Small intestine (tissue), 7 donors: Measurements from ENCODE around the gene INSM1. TPM values are rescaled to one million over a fixed set of nuclear protein-coding genes. Genes with fewer than 3 reads are reported as not detected.

Source experiments
- DNase-seq, 2 donors: peaks; one replicate each; pipeline versions ENCODE4 v3.0.0 to v3.0.0-alpha.2; 2013
- FAIRE-seq: peaks from 2 replicates; lab custom pipeline; 2012; peaks lifted over from hg19 to GRCh38; lab: Jason Lieb, UNC
- H3K27ac ChIP-seq, 3 donors: one replicate each; pipeline ENCODE4 v1.5.1; 2013; ENCODE audit warnings: low read length in 2 of 3, mild to moderate bottlenecking in 2 of 3, control low read depth in 1 of 3, inconsistent platforms in 1 of 3, low read depth in 1 of 3, moderate library complexity in 1 of 3
- H3K27me3 ChIP-seq, 3 donors: one replicate each; pipeline ENCODE4 v1.6.1; 2013; ENCODE audit warnings: low read length in 3 of 3, inconsistent platforms in 1 of 3; ENCODE audit not compliant: control insufficient read depth in 3 of 3, insufficient read depth in 3 of 3
- H3K36me3 ChIP-seq, 3 donors: one replicate each; pipeline ENCODE4 v1.6.1; 2013; ENCODE audit warnings: low read length in 3 of 3, inconsistent platforms in 1 of 3, low read depth in 1 of 3, mild to moderate bottlenecking in 1 of 3, moderate library complexity in 1 of 3; ENCODE audit not compliant: control insufficient read depth in 3 of 3, insufficient read depth in 2 of 3
- H3K4me1 ChIP-seq, 3 donors: one replicate each; pipeline ENCODE4 v1.6.1; 2013; ENCODE audit warnings: low read length in 2 of 3, inconsistent platforms in 1 of 3, low read depth in 1 of 3, mild to moderate bottlenecking in 1 of 3, moderate library complexity in 1 of 3; ENCODE audit not compliant: control insufficient read depth in 3 of 3, insufficient read depth in 2 of 3
- H3K4me3 ChIP-seq, 3 donors: one replicate each; pipeline ENCODE4 v1.5.1; 2013; ENCODE audit warnings: low read length in 3 of 3, control low read depth in 1 of 3, inconsistent platforms in 1 of 3, low read depth in 1 of 3, mild to moderate bottlenecking in 1 of 3, moderate library complexity in 1 of 3
- H3K9me3 ChIP-seq, 2 donors: one replicate each; pipeline ENCODE4 v1.6.1; 2013; ENCODE audit warnings: low read depth in 1 of 2, low read length in 1 of 2; ENCODE audit not compliant: control insufficient read depth in 2 of 2, insufficient read depth in 1 of 2
- WGBS, 3 donors: extraction: QIAGEN DNeasy Blood & Tissue Kit; methylation state at CpG; one replicate each; pipeline ENCODE4 v1.1.7; 2013; 5-methylcytosine and 5-hydroxymethylcytosine counted together
- polyA plus RNA-seq, 4 donors: library from polyadenylated mRNA; stranded (reverse) in 3 of 4; unstranded in 1 of 4; fragments of 200-250 nt in 3 of 4; fragments of 120-200 nt in 1 of 4; gene quantifications; one replicate each; pipeline versions ENCODE4 v1.2.1 to v1.2.3, GENCODE V29; 2013
- donor health status: healthy with polysubstance abuse.
- donor health status: control.
- donor health status: control.
- donor health status: Bipolar disorder and iron deficiency.
- donor health status: healthy.

INSM1 gene
- polyA plus RNA-seq, 4 donors, result 1.3 to 8.6 (median 2.5) TPM

DNA sequence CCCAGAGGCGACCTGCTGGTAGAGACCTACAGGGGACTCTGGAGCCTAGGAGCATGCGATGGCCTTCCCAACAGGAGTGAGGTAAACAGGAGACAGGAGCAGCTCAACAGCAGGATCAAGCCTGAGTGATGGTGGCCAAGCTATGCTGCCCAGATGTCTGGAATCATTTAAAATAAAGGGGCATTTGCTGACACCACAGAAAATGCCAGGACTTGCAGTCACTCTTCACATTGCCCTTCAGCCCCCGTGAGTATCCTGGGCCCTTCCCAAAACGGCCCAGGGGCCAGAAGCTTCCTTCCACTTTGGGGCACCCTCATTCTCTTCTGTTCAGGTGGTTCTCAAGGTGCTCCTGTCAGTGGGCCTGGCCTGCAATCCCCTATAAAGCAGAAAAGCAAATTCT lies 23.2 kb downstream of the INSM1 start:
- FAIRE-seq (no peak), DNase-seq (no peak)
- Histone ChIP-seq H3K9me3 (no peaks in the 10 kb centered on the region), H3K27ac (no peak overlapping the region), H3K4me3 (no peak overlapping the region), H3K4me1 (no peaks in the 10 kb centered on the region), H3K27me3 (no peaks in the 10 kb centered on the region), H3K36me3 (peaks cover 0 to 57% (median 6%) of the 10 kb centered on the region in 3 donors)
- 83 to 92% (median 88%) methylated on average over 4 of the region's 4 CpGs for WGBS, 3 donors

DNA sequence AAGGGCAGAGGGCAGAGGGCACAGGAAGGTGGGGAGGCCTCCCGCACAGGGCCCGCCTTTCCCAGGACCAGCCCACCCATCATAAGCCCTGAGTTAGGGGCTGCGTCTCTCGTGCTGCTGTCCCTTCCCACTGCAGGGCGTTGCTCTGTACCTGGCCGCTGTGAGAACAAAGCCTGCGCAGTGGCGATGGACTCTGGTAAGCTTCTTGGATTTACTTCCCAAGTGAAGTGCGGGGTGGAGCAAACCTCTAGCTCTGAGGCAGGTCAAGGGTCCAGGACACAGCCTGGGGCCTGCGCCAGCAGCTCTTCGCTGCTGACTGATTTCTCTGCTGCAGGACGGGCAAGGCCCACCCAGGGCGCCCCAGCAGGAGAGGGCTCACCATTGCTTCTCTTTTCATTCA lies 23.9 kb downstream of the INSM1 start:
- 63 to 85% (median 68%) methylated on average over 13 of the region's 13 CpGs for WGBS, 3 donors
- H3K4me3 ChIP-seq, result no peak overlapping the region
- H3K27ac ChIP-seq, result no peak overlapping the region
- no peaks in the 10 kb centered on the region for H3K4me1 ChIP-seq
- no peak for FAIRE-seq
- no peaks in the 10 kb centered on the region for H3K27me3 ChIP-seq
- DNase-seq, result peak; percentile 62 to 76
- no peaks in the 10 kb centered on the region for H3K9me3 ChIP-seq
- peaks cover 0 to 61% (median 6%) of the 10 kb centered on the region in 3 donors for H3K36me3 ChIP-seq

DNA sequence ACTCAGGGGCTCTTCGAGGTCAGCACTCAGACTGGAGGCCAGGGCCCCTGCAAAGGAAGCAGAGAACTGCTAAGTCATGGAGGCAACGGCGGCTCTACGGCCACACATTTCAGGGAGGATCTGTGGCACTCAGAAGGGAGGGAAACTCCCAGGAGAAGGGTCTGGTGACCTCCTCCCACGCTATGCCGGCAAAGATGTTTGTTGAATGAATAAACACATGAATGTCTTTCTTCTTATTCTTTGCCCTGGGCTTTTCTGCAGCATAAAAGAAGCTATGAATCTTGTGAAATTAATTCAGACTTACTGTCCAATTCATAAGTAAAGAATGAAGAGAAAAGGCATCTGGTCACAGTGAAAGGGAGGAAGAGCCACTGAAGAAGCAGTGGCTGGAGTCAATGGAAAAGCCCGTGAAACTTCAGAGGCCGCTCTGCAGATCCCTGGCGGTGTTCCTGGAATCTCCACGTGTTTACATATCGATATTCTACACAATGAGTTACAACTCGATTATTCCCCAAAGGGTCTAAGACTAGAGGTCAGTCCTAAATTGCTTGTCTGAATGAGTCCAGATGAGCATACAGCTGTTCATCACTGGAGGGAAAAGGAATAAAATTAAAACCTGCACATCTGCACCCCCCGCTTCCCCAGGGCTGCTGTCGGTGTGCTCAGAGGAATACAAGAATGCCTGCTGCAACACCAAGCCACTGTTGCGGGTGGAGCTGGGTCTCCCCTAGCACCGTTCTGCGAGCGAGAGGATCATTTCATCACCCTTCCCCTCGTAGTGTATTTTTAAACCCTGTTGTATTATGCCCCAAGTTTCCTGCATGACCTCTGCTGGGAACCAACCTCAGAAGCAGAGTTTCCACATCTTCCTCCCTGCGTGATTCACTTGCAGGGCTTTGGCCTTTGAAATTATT lies 25.6 kb downstream of the INSM1 start:
- Histone ChIP-seq H3K4me1 (no peaks in the 10 kb centered on the region), H3K9me3 (no peaks in the 10 kb centered on the region), H3K4me3 (no peak overlapping the region), H3K27ac (no peak overlapping the region), H3K36me3 (peaks cover 0 to 70% (median 6%) of the 10 kb centered on the region in 3 donors), H3K27me3 (no peaks in the 10 kb centered on the region)
- no peak for DNase-seq
- no peak for FAIRE-seq
- 66 to 89% (median 84%) methylated on average over 20 of the region's 20 CpGs for WGBS, 3 donors

DNA sequence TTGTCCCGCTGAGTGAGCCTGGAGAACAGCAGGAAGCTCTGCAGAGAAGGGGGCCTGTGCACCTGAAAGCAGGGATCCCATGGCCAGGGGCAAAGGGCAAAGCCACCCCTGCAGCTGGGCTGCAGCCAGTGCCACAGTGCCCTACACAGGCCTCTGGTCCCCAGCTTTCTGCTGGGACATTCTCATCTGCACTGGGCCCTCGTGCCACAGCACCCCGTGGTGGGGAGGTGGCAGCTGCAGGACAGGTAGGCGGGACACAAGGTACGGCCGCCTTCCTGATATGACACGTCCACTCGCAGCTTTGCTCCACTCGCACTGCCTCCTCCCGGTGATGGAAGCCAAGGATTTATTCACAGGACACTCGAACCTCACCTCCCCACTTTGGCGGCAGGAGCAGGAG lies 27.2 kb downstream of the INSM1 start:
- H3K36me3 ChIP-seq, result peaks cover 0 to 74% (median 6%) of the 10 kb centered on the region in 3 donors
- peaks cover 0 to 8% (median 1%) of the 10 kb centered on the region in 3 donors for H3K4me1 ChIP-seq
- FAIRE-seq (no peak), DNase-seq (no peak)
- no peaks in the 10 kb centered on the region for H3K27me3 ChIP-seq
- no peaks in the 10 kb centered on the region for H3K9me3 ChIP-seq
- WGBS, 3 donors, result 84 to 93% (median 90%) methylated on average over 12 of the region's 12 CpGs
- H3K4me3 ChIP-seq, result no peak overlapping the region
- H3K27ac ChIP-seq, result no peak overlapping the region

DNA sequence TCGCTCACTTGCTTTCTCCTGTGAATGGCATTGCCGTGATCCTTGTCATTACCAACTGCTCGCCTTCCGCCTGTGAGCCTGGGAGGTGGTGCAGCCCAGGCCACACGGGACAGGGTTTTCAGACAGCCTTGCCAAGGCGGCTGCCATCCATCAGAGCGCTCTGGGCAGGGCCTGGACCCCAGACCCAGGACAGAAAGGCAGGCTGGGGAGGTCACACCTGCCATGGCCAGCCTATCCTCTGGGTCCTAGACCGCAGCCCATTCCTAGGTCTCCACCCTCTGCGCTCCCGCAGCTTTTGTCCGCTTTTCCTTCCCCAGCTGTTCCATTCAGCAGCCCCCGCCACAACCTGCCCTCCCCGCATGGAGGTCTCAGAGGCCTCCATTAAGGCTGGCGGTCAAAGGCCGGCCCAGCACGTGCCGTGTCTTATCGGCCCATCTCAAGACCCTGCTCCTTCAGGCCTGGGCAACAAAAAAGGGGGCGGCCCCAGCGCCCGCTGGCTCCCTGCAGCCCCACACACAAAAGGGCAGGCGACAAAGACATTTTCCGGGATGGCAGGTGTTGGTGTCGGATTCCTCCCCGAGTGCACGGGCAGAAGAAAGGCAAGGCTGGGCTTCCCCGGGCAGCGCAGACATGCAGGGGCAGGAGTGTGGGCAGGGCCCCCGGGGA lies 28.1 kb downstream of the INSM1 start:
- peaks cover 0 to 10% (median 3%) of the 10 kb centered on the region in 3 donors for H3K4me1 ChIP-seq
- no peak overlapping the region for H3K27ac ChIP-seq
- WGBS, 3 donors, result 95 to 96% (median 96%) methylated on average over 29 of the region's 29 CpGs
- H3K36me3 ChIP-seq, result peaks cover 0 to 71% (median 6%) of the 10 kb centered on the region in 3 donors
- H3K27me3 ChIP-seq, result no peaks in the 10 kb centered on the region
- no peak overlapping the region for H3K4me3 ChIP-seq
- no peak for DNase-seq
- no peaks in the 10 kb centered on the region for H3K9me3 ChIP-seq
- FAIRE-seq, result no peak

DNA sequence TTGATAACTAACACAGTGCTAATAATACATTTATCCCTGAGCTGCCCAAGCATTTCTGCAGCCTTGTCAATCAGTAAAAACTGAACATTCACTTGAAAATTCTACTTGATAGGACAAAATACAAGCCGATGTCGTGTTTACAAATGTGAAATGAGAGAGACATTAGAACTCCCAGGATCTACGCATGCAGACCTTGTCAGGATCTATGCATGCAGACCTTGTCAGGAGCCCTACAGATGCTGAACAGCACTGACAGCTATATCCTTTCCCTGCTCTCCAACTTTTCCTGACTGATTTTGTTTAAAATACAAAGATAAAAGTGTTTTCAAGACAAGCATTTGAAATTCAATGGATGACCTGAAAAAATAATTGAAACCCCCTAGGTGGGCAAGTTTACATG lies 28.9 kb downstream of the INSM1 start:
- WGBS, 3 donors, result 95 to 99% (median 96%) methylated on average over 3 of the region's 3 CpGs
- no peak for FAIRE-seq
- peaks cover 0 to 64% (median 6%) of the 10 kb centered on the region in 3 donors for H3K36me3 ChIP-seq
- H3K27me3 ChIP-seq, result no peaks in the 10 kb centered on the region
- H3K27ac ChIP-seq, result no peak overlapping the region
- H3K4me3 ChIP-seq, result no peak overlapping the region
- peaks cover 0 to 10% (median 3%) of the 10 kb centered on the region in 3 donors for H3K4me1 ChIP-seq
- H3K9me3 ChIP-seq, result no peaks in the 10 kb centered on the region
- no peak for DNase-seq

DNA sequence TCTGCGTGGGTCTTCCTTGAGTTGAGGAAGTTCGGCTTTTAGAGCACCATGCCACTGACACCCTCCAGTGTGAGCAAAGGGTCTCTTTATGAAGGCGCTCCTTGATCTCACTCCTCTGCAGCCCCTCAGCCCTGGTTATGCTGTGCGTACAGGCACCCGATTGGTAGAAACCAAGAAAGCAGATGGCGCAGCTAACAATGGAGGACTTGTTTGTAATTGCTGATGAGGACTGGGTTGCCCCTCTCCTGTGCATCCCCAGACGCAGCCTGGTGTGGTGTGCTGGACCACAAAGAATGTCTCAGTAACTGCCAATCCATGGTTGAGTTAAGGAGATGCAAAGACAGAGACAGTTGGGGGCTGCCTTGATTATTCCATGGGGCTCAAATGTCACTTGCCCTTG lies 30.2 kb downstream of the INSM1 start:
- DNase-seq (no peak), FAIRE-seq (no peak)
- Histone ChIP-seq H3K36me3 (peaks cover 0 to 60% (median 3%) of the 10 kb centered on the region in 3 donors), H3K27ac (no peak overlapping the region), H3K9me3 (no peaks in the 10 kb centered on the region), H3K4me3 (no peak overlapping the region), H3K4me1 (peaks cover 0 to 10% (median 3%) of the 10 kb centered on the region in 3 donors), H3K27me3 (no peaks in the 10 kb centered on the region)
- WGBS, 3 donors, result 96 to 97% (median 96%) methylated on average over 7 of the region's 7 CpGs
